ENCODE results near the gene SEMA3G. TPM values are rescaled to one million over a fixed set of nuclear protein-coding genes. Genes with fewer than 3 reads are reported as not detected.

SEMA3G gene
- total RNA-seq, 2 donors from 2014 or later: 13.7 to 19.9 TPM

DNA sequence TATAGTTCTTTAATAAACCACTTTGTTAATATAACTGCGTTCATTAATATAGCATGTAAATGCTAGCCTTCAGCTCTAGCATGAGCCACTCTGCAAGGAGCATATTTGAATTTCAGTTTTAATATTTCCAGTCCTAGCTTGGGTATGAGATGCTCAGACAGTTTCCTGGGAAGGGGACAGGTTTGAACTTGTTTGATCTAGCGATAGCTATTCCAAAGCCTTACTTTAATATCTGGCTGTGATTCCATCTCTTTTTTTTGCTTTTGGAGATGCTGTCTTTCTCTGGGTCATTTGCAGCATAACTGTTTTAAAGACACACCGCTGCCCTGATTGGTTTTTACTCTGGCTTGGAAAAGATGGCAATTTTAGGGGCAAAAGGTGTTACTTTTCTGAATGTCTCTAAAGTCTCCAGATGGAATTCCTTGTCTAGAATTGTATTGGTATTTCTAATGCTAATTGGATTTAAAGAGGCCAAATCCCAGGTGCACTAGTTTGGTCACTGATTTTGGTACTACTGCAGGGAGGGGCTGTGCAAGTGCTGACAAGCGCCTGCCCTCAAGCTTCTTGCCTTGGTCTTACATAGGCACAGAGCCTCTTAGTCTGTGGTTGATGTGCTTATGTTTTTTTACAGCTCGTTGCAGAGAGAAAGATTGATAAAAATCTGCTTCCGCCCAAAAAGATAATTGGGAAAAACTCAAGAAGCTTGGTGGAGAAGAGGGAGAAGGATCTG is 13.3 kb upstream of the SEMA3G start:
- intact Hi-C loops (cut with DNase I): loop anchor here in 1 of 2 donors (10.0 kb wide), 1 partner anchor 227 kb away; the partner anchor contains the start of genes GNL3 and PBRM1
- no peak for DNase-seq

DNA sequence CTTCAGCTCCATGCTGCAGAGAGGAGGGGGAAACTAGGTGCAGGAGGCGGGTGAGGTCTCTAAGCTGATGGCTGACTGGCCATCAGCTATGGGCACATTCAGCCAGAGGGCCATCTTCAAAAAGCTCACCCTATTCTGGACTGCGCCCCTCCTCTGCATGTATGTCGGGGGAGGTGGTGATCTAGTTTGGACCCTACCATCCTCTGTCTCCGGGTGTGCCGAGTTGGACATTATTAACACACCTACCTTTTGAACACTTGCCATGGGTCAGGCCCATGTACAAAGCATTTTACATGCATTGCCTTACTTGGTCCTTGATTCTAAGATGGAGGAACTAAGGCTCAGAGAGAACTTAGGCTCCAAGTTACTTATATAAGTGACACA is 11.9 kb upstream of the SEMA3G start:
- intact Hi-C loops (cut with DNase I): loop anchor here in 1 of 2 donors (10.0 kb wide), 1 partner anchor 228 kb away; the partner anchor contains the start of genes GNL3 and PBRM1
- DNase-seq: no peak
- ATAC-seq: no peak

More for the DNA sequence above, 13.3 kb upstream of the SEMA3G start:
- no peak for ATAC-seq

DNA sequence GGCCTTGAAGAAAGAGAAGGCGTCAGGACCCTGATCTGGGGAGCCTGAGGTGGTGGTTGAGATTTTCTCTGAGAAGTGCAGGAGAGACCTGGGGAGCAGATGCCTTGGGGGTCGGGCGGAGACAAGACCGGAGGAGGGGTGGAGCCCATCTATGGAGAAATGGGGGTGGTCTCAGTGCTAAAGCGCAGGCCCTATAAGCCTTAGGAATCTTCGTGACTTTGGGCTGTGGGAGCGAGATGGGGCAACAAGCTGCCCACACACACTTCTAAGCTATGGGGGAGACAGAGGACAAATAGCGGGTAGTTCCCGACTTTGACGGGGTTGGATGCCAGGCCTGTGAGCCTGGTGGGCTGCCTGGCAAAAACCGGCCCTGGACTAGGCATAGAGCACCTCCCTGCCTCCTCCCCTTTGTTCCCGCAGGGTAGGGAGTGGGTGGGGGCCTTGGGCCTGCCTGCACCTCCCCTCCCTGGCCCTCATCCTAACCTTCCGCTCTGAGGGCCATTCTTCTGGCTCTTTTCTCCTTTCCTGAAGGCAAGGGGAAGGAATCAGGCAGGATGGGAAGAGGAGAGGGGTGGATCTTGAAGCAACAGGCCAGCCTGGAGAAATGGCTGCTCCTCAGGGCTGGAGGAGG is 11.4 kb upstream of the SEMA3G start:
- intact Hi-C loops (cut with DNase I): loop anchor here in 1 of 2 donors (10.0 kb wide), 1 partner anchor 229 kb away; the partner anchor contains the start of genes GNL3 and PBRM1
- peak; percentile 5 to 30 for ATAC-seq
- DNase-seq: peak; percentile 64

DNA sequence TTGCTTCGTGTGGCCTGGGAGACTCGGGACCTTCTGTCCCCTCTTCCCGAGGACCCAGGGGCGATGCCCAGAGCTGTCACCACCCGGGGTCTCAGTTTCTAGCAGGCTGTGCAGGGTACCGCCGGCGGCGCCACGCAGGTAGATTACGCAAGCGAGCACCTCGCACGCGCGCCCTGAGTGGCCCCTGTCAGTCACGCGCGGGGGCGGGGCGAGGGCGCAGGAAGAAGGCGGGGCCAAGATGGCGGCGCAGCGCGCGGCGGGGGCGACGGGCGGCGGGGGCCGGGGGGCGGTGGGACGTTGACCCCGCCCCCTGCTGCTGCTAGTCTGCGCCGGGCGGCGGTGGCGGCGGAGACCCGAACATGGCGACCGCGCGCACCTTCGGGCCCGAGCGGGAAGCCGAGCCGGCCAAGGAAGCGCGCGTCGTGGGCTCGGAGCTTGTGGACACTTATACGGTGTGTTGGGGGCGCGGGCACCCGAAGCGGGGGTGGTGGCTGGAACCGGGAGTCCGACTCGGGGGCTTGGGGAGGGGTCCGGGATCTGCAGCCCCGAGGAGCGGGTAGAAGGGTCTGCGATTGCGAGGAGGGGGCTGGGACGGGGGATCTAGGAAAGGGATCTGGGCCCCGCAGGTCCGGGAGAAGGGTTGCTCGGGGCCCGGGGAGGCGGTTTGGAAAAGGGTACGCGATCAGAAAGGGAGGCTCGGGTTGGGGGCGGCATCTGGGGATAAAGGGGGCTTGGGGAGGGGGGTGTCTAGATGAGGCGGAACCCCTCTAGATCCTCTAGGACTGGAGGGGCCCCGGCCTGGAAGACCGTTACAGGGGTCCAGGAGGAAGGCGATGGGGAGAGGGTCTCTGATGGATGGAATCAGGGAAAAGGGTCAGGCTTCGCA is 10.6 kb upstream of the SEMA3G start, which contains the start of gene NISCH:
NISCH (plus strand) TSS at position 322 of the 886 bp plus-strand sequence; CDS start at position 360, 38 bp downstream.
- DNase-seq (peak; percentile 92), ATAC-seq (peak; percentile 75 to 81)
- intact Hi-C loops (cut with DNase I): loop anchor here in 1 of 2 donors (10.0 kb wide), 1 partner anchor 229 kb away; the partner anchor contains the start of genes GNL3 and PBRM1

DNA sequence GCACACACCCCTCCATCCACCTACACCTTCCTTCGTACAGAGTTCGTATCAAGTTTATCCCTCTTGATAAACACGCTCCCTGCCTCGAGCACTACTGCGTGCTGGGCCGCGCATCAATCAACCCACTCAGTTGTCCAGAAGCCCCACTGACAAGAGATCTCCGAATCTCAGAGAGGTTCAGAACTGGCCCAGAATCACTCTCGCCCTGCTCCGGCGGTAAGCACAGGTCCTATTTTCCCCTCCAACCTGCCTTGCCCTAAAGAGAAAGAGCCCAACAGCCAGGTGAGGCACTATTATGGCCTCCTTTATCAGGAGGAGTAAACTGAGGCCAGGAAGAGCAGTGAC is 10.0 kb upstream of the SEMA3G start:
- ATAC-seq (no peak), DNase-seq (no peak)
- intact Hi-C loops (cut with DNase I): loop anchor here in 1 of 2 donors (10.0 kb wide), 1 partner anchor 230 kb away; the partner anchor contains the start of genes GNL3 and PBRM1

DNA sequence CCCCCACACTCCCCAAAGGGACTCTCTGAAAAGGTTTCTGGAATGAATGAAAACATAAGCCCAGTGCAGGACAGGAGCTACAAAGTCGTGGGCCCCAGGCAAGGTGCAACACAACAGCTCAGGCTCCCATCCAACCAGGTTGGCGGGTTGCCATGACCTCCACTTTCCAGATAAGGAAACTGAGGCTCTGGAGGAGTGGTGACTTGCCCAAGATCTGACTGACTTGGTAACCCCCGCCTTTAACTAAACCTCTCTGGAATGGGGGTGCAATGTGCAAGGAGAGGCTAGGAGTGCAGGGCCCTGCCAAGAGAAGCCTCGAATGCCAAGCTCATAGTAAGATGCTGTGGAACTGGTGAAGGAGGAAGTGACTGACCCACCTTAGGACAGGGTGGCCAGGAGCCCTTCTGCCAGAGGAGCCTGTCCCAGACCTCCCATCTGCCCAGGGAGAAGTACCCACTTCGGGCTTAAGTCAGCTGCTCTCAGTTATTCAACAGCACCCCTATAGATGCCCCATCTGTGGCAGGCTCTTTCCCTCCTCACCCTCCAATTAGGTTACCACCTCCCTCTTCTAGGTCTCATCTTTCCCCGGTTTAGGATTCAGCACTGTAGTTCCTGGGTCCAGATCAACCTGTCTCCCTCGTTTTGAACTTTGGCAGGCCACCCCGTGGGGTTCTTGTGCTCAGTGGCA is 9.5 kb upstream of the SEMA3G start:
- ATAC-seq (no peak), DNase-seq (no peak)
- intact Hi-C loops (cut with DNase I): loop anchor here in 1 of 2 donors (10.0 kb wide), 1 partner anchor 230 kb away; the partner anchor contains the start of genes GNL3 and PBRM1

DNA sequence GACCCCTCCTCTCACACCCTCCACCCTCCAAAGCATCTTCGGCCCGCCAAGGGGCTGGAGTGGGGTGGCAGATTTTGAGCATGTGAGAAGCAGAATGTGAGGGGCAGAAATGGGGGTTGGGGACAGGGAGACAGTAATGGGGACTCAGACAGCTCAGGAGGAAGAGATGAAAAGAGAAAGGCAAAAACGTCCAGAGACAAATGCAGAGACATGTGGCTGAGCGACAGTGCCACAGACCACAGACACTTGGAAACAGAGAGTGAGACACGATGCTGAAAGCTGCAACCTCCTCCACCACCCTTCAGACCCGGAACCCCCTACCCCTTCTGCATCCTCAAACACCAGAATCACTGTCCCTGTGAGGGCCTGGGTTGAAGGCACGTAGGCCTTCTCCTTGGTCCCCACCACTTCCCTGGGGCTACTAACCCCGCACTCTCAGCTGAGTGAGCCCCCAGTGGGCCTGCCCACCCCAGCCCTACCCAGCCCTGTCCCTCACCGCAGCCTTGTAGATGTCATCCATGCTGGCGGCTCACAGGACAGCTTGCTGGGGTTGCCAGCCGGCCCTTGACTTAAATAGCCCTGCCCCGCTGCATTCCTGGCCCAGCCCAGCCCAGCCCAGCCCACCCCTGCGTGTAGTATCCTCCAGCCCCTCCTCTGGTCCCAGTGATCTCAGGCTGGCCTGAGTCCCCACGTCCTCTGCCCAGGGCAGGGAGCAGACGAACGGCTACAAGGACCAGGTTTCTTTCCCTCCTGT is 8.8 kb upstream of the SEMA3G start, which contains the start of gene TNNC1:
TNNC1 (minus strand) TSS at position 546 of the 754 bp plus-strand sequence; CDS start at position 520, 26 bp downstream.
- peak; percentile 34 to 52 for ATAC-seq
- intact Hi-C loops (cut with DNase I): loop anchor here in 1 of 2 donors (10.0 kb wide), 1 partner anchor 231 kb away; the partner anchor contains the start of genes GNL3 and PBRM1

DNA sequence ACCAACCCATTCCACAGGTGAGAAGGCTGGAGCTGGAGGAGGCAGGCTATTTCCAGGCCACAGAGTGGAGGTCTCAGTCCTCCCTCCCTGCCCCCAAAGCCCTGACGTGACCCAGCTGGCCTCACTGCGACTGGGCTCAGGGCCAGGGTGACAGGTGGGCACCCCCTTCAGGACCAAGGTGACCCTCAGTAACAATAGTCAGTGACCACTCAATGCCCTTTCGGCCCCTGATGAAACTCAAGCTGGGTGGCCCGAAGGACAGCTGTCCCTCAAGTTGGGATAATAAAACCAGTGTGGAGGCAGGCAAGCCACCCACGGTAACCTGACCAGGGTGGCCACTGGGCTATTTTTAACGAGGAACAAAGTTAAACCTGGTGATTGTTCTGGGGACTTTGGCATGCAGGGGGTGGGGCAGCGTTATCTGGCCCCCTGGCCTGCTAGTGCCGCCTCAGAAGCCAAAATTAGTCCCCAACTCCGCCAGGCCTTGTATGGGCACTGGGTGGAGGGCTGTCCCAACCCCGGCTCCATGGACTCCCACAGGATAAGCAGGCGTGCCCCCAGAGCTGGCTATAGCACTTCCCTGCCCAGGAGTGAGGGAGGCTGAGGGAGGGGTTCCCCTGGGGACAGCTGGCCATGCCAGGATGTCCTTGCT is 7.8 kb upstream of the SEMA3G start:
- peak; percentile 66 for DNase-seq
- ATAC-seq: peak; percentile 44 to 45
- intact Hi-C loops (cut with DNase I): loop anchor here in 1 of 2 donors (10.0 kb wide), 1 partner anchor 232 kb away; the partner anchor contains the start of genes GNL3 and PBRM1

More for the DNA sequence above, 8.8 kb upstream of the SEMA3G start, which contains the start of gene TNNC1:
- peak; percentile 63 for DNase-seq

DNA sequence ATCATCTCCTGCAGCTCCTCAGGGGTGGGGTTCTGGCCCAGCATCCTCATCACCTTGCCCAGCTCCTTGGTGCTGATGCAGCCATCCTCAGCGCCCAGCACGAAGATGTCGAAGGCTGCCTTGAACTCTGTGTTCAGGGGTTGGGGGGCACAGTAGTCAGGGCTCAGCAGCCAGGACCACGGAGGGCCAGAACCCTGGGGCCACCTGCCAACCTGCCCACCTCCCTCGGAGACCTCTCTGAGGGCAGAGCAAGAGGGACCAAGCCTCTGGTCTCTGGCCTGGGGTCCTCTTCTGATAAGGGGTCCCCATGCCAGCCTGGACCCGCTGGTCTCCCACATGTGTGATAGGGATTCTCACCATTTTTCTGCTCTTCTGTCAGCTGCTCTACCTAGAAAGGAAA is 7.2 kb upstream of the SEMA3G start:
- ATAC-seq: no peak
- intact Hi-C loops (cut with DNase I): loop anchor here in 1 of 2 donors (10.0 kb wide), 1 partner anchor 233 kb away; the partner anchor contains the start of genes GNL3 and PBRM1

DNA sequence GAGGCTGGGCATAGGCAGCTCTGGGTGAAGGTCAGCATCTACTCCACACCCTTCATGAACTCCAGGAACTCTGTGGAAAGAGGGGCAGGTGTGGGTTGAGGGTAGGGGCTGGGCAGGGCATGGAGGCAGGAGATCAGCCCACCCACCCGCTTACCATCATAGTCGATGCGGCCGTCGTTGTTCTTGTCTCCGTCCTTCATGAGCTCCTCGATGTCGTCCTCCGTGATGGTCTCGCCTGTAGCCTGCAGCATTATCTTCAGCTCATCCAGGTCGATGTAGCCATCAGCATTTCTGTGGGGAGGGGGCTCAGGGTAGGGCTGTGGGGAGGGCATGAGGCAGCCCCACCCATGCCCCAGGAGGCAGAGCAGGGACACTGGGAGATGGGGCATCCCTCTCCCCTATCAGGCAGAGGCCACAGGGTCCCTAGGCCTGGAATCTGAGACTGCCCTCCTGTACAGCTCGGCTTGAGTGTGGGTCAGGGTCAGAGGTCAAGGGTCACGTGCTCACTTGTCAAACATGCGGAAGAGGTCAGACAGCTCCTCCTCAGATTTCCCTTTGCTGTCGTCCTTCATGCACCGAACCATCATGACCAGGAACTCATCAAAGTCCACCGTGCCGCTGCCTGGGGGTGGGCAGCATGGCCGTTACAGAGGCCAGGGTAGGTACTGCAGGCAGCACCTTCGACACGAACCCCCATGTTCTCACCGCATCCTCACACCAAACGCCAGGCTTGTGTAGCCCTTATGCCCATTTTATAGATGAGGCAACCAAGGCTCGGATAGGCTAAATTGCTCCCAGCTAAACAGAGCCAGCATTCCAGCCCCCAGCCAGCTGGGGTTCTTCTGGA is 6.6 kb upstream of the SEMA3G start:
- ATAC-seq: no peak
- intact Hi-C loops (cut with DNase I): loop anchor here in 1 of 2 donors (10.0 kb wide), 1 partner anchor 233 kb away; the partner anchor contains the start of genes GNL3 and PBRM1
- DNase-seq: no peak

More for the DNA sequence above, 7.2 kb upstream of the SEMA3G start:
- DNase-seq: peak; percentile 19

DNA sequence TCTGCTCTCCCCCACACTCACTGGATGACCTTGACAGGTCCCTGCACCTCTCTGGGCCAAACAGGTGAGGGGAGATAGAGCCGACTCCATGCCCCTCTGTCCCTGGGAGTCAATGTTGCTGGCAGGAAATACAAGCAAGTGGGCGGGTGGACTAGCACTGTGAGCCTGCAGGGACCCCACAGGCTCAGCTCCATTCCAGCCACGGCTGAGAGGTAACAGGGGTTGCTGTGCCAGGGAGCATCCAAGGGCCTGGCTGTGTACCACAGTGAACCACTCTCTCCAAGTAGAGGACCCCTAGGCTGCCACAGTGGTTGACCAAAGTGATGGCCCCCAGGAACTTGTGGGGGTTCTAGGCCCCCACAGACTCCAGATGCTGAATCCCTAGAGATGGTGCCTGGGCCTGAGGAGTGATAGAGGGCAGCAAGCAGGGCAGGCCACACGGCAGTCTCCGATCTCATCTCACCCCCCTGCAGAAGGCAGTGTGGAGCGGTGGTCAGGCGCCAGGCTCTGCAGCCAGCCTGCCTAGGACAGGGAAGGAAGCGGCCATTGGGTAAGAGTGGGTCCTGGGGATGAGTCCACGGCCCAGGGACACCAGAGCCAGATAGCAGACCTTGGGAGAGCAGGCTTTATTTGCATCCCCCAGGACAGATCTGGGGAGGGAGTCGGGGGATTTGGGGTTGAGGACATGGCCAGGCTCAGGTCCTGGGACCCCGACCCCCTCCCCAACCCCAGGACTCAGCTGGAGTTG is 5.8 kb upstream of the SEMA3G start:
- ATAC-seq (no peak), DNase-seq (no peak)
- intact Hi-C loops (cut with DNase I): loop anchor here in 1 of 2 donors (10.0 kb wide), 1 partner anchor 234 kb away; the partner anchor contains the start of genes GNL3 and PBRM1

DNA sequence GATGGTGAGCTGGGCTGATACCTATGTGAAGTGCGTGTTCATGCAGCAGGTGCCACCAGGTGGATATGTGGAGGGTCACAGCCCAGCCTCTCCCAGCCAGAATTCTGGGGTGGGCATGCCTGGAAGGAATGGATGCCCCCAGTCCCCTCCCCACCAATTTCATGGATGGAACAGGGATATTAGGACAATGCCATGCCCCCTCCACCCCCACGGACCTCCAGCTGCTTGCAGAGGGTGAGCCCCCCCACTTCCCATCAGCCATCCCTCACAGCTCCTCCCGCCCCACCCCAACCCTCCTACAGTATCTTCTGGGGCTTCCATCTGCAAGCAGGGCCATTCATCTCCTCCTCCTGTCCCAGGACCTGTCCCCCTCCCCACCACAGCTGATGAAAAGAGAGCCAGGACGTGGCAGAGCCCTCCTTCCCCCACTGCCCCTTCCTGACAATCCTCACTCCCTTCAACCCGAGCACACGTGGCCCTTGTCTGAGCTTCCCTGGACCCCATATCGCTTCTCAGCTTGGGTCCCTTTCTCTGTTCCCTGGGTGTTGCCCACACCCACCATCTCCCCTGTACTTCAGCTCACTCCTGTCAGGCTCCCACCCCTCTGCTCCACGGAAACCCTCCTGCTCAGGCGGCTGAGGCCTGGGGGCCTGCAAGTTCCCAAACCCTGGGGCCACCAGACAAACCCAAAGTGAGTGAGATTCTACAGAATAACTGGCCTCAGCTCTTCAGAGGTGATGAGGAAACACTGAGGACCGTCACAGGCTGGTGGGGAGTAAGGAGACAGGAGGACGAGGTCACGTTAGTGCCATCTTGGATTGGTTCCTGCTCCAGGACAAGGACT is 2.8 kb upstream of the SEMA3G start:
- DNase-seq: no peak
- no peak for ATAC-seq
- intact Hi-C loops (cut with DNase I): loop anchor here in 1 of 2 donors (1.0 kb wide), 1 partner anchor 19 kb away; no protein-coding TSS in a partner anchor

DNA sequence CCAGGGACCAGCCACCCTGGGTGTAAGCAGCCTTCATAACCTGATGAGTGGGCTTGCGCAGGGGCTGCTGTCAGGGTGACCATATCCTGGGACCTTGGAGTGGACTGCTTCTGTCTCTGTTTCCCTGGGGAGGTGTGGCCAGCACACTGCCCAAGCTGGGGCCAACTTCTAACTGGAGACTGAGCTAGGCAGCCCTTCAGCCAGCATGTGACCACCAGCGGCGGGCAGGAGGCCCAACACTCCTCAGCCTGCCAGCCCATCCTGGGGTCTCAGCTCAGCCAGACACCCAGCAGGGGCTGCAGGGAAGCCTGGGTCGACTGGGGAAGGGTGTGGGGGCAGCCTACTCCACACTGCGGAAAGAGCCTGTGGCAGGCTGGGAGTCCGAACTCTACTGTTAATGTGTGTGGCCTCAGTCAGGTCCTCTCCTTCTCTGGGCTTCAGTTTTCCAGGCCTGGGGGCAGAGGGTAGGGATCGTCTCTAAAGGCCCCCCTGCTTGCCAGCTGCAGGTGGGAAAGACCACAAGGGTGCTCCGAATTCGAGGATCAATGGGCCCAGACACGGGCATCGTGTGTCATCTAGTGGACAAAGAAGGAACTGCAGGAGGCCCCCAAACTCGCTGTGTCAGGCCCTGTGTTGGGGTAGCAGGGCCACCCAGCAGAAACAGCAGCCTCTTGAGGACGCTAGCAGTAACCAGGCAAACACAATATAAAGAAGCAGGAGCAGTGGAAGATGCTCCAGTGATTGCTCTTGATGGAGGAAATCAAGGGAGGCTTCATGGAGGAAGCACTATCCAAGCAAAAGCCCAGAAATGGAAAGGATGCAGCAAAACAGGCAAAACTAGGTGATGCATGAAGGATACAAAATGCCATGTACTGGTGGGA is 2.0 kb upstream of the SEMA3G start:
- intact Hi-C loops (cut with DNase I): loop anchor here in 1 of 2 donors (1.0 kb wide), 1 partner anchor 19 kb away; no protein-coding TSS in a partner anchor
- DNase-seq (peak; percentile 68), ATAC-seq (peak; percentile 29 to 34)

Measured in left cardiac atrium (tissue), 4 donors.